Ishikawa (cell line): ENCODE measurements around the gene ELOVL7.

Source experiments
- CEBPB ChIP-seq: IDR thresholded peaks from 2 replicates; pipeline ENCODE4 v1.6.1; 2012
- CREB1 ChIP-seq: IDR thresholded peaks from 2 replicates; pipeline ENCODE4 v1.6.1; 2012; ENCODE audit warnings: low read depth
- EGR1 ChIP-seq: IDR thresholded peaks from 2 replicates; pipeline ENCODE4 v1.6.1; 2012
- EP300 ChIP-seq: IDR thresholded peaks from 2 replicates; pipeline ENCODE4 v1.6.1; 2012; ENCODE audit warnings: borderline replicate concordance
- FOXM1 ChIP-seq: IDR thresholded peaks from 2 replicates; pipeline ENCODE4 v1.6.1; 2012; ENCODE audit warnings: low read depth, borderline replicate concordance
- MAX ChIP-seq: IDR thresholded peaks from 2 replicates; pipeline ENCODE4 v1.6.1; 2012
- NFIC ChIP-seq: IDR thresholded peaks from 2 replicates; pipeline ENCODE4 v1.6.1; 2012
- RAD21 ChIP-seq: IDR thresholded peaks from 2 replicates; pipeline ENCODE4 v1.6.1; 2012; ENCODE audit warnings: low read depth
- REST ChIP-seq: IDR thresholded peaks from 2 replicates; pipeline ENCODE4 v1.6.1; 2012; ENCODE audit warnings: low read depth, mild to moderate bottlenecking
- TAF1 ChIP-seq: IDR thresholded peaks from 2 replicates; pipeline ENCODE4 v1.6.1; 2012; ENCODE audit warnings: low read depth, mild to moderate bottlenecking
- TCF12 ChIP-seq: IDR thresholded peaks from 2 replicates; pipeline ENCODE4 v1.6.1; 2012; ENCODE audit warnings: low read depth
- TEAD4 ChIP-seq: IDR thresholded peaks from 2 replicates; pipeline ENCODE4 v1.6.1; 2012
- USF1 ChIP-seq: IDR thresholded peaks from 2 replicates; pipeline ENCODE4 v1.6.1; 2012
- YY1 ChIP-seq: IDR thresholded peaks from 2 replicates; pipeline ENCODE4 v1.6.1; 2012; ENCODE audit warnings: low read depth
- ZBTB7A ChIP-seq: IDR thresholded peaks from 2 replicates; pipeline ENCODE4 v1.6.1; 2012; ENCODE audit warnings: low read depth

ELOVL7 gene

GRCh38 chr5:60724126-60724525 is 119.9 kb downstream of the ELOVL7 start:
- TF ChIP-seq TAF1 (no peak), MAX (no peak), EGR1 (no peak), YY1 (no peak), REST (no peak), RAD21 (no peak), CEBPB (no peak), TCF12 (no peak), FOXM1 (no peak), TEAD4 (no peak), NFIC (no peak), CREB1 (no peak), EP300 (no peak), USF1 (no peak), ZBTB7A (no peak)

GRCh38 chr5:60722416-60722815 is 121.7 kb downstream of the ELOVL7 start:
- TF ChIP-seq FOXM1, result no peak
- no peak for TF ChIP-seq TEAD4
- TF ChIP-seq RAD21, result no peak
- no peak for TF ChIP-seq MAX
- no peak for TF ChIP-seq YY1
- TF ChIP-seq EGR1, result no peak
- TF ChIP-seq EP300, result no peak
- TF ChIP-seq CEBPB, result no peak
- no peak for TF ChIP-seq TAF1
- TF ChIP-seq NFIC, result no peak
- no peak for TF ChIP-seq REST
- no peak for TF ChIP-seq USF1

GRCh38 chr5:60719329-60719728 is 124.7 kb downstream of the ELOVL7 start:
- TF ChIP-seq RAD21 (peak; percentile 16; the same call in 1 of the 2 replicates), REST (no peak), NFIC (no peak), USF1 (no peak), CEBPB (0 out of 2 replicates have a peak, but pooled peaks have one; percentile 5), EP300 (no peak)

- no peak for TF ChIP-seq TCF12
- no peak for TF ChIP-seq TEAD4
- TF ChIP-seq FOXM1, result no peak
- TF ChIP-seq YY1, result no peak
- no peak for TF ChIP-seq USF1
- TF ChIP-seq EP300, result no peak
- no peak for TF ChIP-seq CREB1
- no peak for TF ChIP-seq EGR1
- no peak for TF ChIP-seq MAX
- no peak for TF ChIP-seq CEBPB
- TF ChIP-seq NFIC, result no peak
- no peak for TF ChIP-seq RAD21
- TF ChIP-seq REST, result no peak
- TF ChIP-seq ZBTB7A, result no peak
- no peak for TF ChIP-seq TAF1
These were observed 125.7 kb downstream of the ELOVL7 start for GRCh38 chr5:60718166-60718892.
